HAP-1 (cell line): ENCODE data around the gene DENND1B.
"Not testable (repeated sequence)": the region's sequence is repeated elsewhere in the genome, so short reads cannot be mapped to it uniquely, and the experiment has no call there.

Experiments
- DNase-seq, 2 experiments: peaks; one replicate each; pipeline ENCODE4 v3.0.0-alpha.2; 2016 to 2020; ENCODE audit warnings: low spot score in 2 of 2
- H3K27me3 ChIP-seq: fragments of 250-450 bp; sonication (Bioruptor Pico); 2 replicates; pipeline ENCODE4 v1.5.1; 2020; ENCODE audit warnings: low read depth, mild to moderate bottlenecking, moderate library complexity
- H3K36me3 ChIP-seq: fragments of 250-450 bp; sonication (Bioruptor Pico); replicated peaks from 2 replicates; pipeline ENCODE4 v1.5.1; 2020; ENCODE audit warnings: mild to moderate bottlenecking
- H3K4me1 ChIP-seq: fragments of 250-450 bp; sonication (Bioruptor Pico); 2 replicates; pipeline ENCODE4 v1.5.1; 2020; ENCODE audit warnings: mild to moderate bottlenecking
- H3K4me3 ChIP-seq: fragments of 250-450 bp; sonication (Bioruptor Pico); 2 replicates; pipeline ENCODE4 v1.5.1; 2020; ENCODE audit warnings: mild to moderate bottlenecking, moderate library complexity
- H3K9me3 ChIP-seq: fragments of 250-450 bp; sonication (Bioruptor Pico); 2 replicates; pipeline ENCODE4 v1.5.1; 2020; ENCODE audit warnings: mild to moderate bottlenecking, moderate library complexity
- in situ Hi-C: fragments of 300-500 bp; cut with MboI; formaldehyde crosslinking; loops from 3 replicates; pipeline ENCODE4 v1.14.3; 2020; ENCODE audit warnings: low sequenced_read_pairs, inconsistent platforms, mixed read lengths

Gene DENND1B

DNA sequence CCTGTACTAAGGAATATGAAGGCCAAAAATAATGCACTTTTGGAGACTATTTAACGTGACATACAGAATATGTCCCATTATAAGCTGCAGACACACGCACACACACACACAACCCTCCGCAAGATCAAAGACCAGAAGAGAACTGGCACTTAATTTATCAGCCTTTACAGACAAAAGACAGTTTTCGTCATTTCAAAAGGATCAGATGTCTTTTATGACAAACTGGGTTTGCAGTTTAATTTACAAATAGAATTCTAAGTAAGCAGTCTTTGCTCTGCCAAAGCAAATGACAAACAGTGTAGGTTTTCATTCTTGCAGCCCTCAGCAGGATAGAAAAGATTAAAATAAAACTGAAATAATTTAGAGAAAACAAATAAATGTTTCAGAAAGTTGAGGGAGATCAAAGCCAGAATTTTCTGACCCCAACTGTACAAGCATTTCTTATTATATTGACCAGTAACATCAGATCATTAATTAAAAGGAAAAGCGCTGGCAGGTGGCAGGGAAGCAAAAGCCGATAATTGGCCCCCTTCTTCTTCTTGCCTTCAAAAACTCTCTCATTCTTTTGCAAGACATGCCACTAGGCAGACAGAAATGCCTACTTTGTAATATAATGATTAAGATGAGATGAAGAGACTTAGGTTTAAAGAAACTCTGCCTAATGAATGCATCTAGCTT lies 169.0 kb downstream of the DENND1B start:
- H3K9me3 ChIP-seq = no peaks in the 10 kb centered on the region
- DNase-seq = no peak
- in situ Hi-C loops = no loop called here
- no peaks in the 10 kb centered on the region for H3K27me3 ChIP-seq
- no peak overlapping the region for H3K4me3 ChIP-seq
- no peaks in the 10 kb centered on the region; the same call in 1 of the 2 replicates for H3K4me1 ChIP-seq
- H3K36me3 ChIP-seq = no peaks in the 10 kb centered on the region

DNA sequence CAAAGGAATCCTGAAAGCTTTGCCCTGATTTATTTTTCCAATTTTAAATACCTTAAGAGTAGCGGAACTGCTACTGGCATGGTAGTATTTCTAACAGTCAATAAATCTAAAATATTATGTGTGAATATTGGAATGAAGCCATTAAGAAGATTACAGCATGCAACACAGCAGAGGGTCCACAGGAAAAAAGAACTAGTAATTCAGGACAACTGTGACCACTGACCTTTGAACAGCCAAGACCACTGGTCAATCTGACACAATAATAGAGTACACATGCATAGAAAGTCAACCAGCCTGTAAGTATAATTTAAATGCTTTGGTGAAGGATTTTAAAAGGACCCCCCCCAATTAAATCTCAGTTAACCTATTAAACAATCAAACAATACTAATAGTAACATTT lies 171.0 kb downstream of the DENND1B start:
- no peak overlapping the region for H3K4me3 ChIP-seq
- no peaks in the 10 kb centered on the region for H3K36me3 ChIP-seq
- H3K27me3 ChIP-seq = no peaks in the 10 kb centered on the region
- H3K9me3 ChIP-seq = no peaks in the 10 kb centered on the region
- in situ Hi-C loops = no loop called here
- no peak for DNase-seq
- peaks cover 5% of the 10 kb centered on the region for H3K4me1 ChIP-seq

DNA sequence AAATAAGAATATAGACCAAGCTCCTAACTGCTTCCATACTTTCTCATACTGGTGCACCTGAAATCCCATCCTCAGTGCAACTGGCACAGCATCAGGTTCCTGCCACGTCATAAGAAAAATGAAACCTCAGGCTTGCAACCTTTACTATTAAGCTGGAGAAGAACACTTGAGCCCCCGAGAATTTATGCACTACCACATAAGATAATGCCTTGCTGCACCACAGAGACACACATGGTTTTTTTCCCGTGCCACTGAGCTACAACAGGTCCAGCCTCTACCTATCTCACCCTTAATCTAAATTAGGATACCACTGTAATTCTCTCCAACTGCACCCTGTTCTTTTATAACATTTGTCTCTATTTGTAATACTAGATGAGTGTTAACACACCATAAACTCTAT lies 174.5 kb downstream of the DENND1B start:
- in situ Hi-C loops = no loop called here
- H3K4me3 ChIP-seq = no peak overlapping the region

DNA sequence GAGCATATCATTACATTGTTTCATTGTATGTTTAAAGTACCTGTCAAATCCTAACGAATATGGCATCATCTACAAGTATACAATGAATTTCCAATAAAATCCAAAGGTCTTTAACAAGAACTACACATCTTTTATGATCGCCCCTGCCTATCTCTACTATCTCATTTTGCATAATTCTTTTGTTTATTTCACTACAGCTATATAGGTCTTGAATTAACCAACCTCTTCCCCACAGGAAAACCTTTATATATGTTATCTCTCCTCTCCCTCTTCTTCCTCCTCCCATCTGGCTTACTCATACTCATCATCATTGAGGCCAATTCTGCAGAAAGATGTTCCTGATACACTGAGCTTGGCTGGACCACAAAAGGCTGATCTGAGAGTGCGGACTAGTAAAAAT lies 175.5 kb downstream of the DENND1B start:
- in situ Hi-C loops = no loop called here
- H3K36me3 ChIP-seq = no peaks in the 10 kb centered on the region
- DNase-seq = no peak
- no peaks in the 10 kb centered on the region for H3K27me3 ChIP-seq
- H3K9me3 ChIP-seq = no peaks in the 10 kb centered on the region
- peaks cover 24% of the 10 kb centered on the region for H3K4me1 ChIP-seq
- H3K4me3 ChIP-seq = no peak overlapping the region

More for the DNA sequence above, 174.5 kb downstream of the DENND1B start:
- peaks cover 18% of the 10 kb centered on the region for H3K4me1 ChIP-seq
- no peaks in the 10 kb centered on the region for H3K9me3 ChIP-seq
- H3K36me3 ChIP-seq = no peaks in the 10 kb centered on the region
- DNase-seq = no peak
- H3K27me3 ChIP-seq = no peaks in the 10 kb centered on the region

GRCh38 chr1:197598935-197599334 lies 176.3 kb downstream of the DENND1B start:
- H3K36me3 ChIP-seq = no peaks in the 10 kb centered on the region
- DNase-seq = peak in 1 of 2 experiments; percentile 84
- H3K4me1 ChIP-seq = peaks cover 24% of the 10 kb centered on the region
- H3K27me3 ChIP-seq = no peaks in the 10 kb centered on the region
- H3K4me3 ChIP-seq = no peak overlapping the region
- H3K9me3 ChIP-seq = no peaks in the 10 kb centered on the region
- in situ Hi-C loops = no loop called here

DNA sequence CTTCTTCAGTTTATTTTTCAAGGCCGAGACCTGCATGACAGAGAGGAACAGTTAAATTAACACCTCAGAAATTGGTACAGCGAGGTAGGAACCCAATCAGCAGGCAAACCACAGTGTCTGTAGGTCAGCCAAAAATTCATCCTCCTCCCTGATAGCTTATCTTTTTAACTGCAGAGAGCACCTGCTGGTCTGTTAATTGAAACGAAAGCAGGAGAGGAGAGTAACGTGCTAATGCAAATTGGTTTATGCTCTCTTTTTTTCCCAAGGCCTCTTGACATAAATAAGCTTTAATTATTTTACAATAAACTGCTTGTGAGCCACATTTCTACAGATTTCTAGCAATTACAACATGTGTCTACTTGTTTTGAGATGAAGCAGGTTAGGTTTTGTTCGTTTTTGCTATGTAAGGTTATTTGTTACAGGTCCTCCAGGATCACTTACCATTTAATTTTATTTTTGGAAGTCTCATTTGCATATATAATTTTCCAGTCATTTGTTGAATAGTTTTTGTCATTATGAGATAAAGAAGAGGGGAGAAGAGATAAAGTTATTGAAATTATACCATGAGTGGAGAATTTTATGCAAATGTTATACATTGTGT lies 179.9 kb downstream of the DENND1B start:
- no peak for DNase-seq
- Histone ChIP-seq H3K36me3 (no peaks in the 10 kb centered on the region), H3K4me1 (peaks cover 24% of the 10 kb centered on the region), H3K9me3 (no peaks in the 10 kb centered on the region), H3K4me3 (no peak overlapping the region), H3K27me3 (no peaks in the 10 kb centered on the region)
- in situ Hi-C loops = no loop called here

DNA sequence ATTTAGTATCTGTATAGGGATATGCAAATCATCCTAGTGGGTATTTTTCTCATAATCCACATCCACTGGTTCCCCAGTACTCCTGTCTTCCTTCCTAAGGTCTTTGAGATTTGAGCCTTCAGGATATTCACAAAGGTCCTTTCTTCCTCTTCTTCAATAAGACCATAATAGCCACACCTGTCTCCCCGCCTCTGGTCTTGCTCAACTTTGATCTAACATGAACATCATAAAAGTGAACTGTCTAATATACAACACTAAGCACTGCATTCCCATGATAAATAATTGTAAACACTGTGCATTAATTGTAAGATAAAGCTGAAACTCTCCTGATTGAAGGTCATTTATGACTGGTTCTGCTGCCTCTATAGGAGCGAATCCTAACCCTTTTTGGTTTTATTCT lies 184.6 kb downstream of the DENND1B start:
- no peaks in the 10 kb centered on the region for H3K36me3 ChIP-seq
- no peak overlapping the region for H3K4me3 ChIP-seq
- H3K4me1 ChIP-seq = peaks cover 6% of the 10 kb centered on the region
- H3K9me3 ChIP-seq = no peaks in the 10 kb centered on the region
- H3K27me3 ChIP-seq = no peaks in the 10 kb centered on the region
- in situ Hi-C loops = no loop called here
- DNase-seq = no peak

GRCh38 chr1:197585809-197586208 lies 189.5 kb downstream of the DENND1B start:
- no peak for DNase-seq
- in situ Hi-C loops = no loop called here

GRCh38 chr1:197577580-197577979 lies 197.7 kb downstream of the DENND1B start:
- Histone ChIP-seq H3K4me1 (no peaks in the 10 kb centered on the region), H3K4me3 (no peak overlapping the region), H3K27me3 (no peaks in the 10 kb centered on the region), H3K36me3 (no peaks in the 10 kb centered on the region), H3K9me3 (no peaks in the 10 kb centered on the region)
- DNase-seq = no peak
- in situ Hi-C loops = no loop called here

More at GRCh38 chr1:197585809-197586208, 189.5 kb downstream of the DENND1B start:
- Histone ChIP-seq H3K27me3 (no peaks in the 10 kb centered on the region), H3K4me3 (no peak overlapping the region), H3K4me1 (no peaks in the 10 kb centered on the region), H3K9me3 (no peaks in the 10 kb centered on the region), H3K36me3 (no peaks in the 10 kb centered on the region)

DNA sequence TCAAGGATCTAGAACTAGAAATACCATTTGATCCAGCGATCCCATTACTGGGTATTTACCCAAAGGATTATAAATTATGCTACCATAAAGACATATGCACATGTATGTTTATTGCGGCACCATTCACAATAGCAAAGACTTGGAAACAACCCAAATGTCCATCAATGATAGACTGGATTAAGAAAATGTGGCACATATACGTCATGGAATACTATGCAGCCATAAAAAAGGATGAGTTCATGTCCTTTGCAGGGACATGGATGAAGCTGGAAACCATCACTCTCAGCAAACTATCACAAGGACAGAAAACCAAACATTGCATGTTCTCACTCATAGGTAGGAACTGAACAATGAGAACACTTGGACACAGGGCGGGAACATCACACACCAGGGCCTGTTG lies 199.7 kb downstream of the DENND1B start:
- H3K4me1 ChIP-seq, H3K9me3 ChIP-seq, in situ Hi-C loops, DNase-seq, H3K36me3 ChIP-seq, H3K4me3 ChIP-seq, H3K27me3 ChIP-seq: not testable (repeated sequence)

- Histone ChIP-seq H3K4me1 (no peaks in the 10 kb centered on the region), H3K4me3 (no peak overlapping the region), H3K9me3 (no peaks in the 10 kb centered on the region), H3K36me3 (no peaks in the 10 kb centered on the region), H3K27me3 (no peaks in the 10 kb centered on the region)
- in situ Hi-C loops = no loop called here
- DNase-seq = no peak
Measured at GRCh38 chr1:197572169-197572568, 203.1 kb downstream of the DENND1B start.

GRCh38 chr1:197567442-197567841 lies 207.8 kb downstream of the DENND1B start:
- no peaks in the 10 kb centered on the region for H3K9me3 ChIP-seq
- DNase-seq = no peak
- no peaks in the 10 kb centered on the region for H3K27me3 ChIP-seq
- H3K4me1 ChIP-seq = no peaks in the 10 kb centered on the region
- no peak overlapping the region for H3K4me3 ChIP-seq
- in situ Hi-C loops = no loop called here
- H3K36me3 ChIP-seq = no peaks in the 10 kb centered on the region

GRCh38 chr1:197561041-197561440 lies 214.2 kb downstream of the DENND1B start:
- DNase-seq = no peak
- Histone ChIP-seq H3K36me3 (no peaks in the 10 kb centered on the region), H3K27me3 (no peaks in the 10 kb centered on the region), H3K4me1 (no peaks in the 10 kb centered on the region), H3K4me3 (no peak overlapping the region), H3K9me3 (no peaks in the 10 kb centered on the region)
- in situ Hi-C loops = no loop called here

DNA sequence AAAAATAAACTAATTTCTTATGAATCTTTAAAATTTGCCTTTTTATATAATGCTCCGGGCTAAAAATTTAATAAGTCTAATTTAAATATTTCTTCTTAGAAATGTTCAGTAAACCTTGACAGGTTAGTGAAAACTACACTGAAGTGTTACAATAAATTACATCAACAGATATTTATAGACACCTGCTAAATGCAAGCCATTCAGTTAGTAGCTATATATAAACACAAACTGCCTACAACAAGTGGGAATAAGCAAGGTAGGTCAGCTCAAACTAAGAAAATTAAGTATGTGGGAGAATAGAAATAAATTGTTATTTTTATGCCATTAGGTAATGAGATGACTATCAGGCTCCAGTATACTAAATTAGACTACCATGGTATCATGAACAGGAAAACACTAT lies 215.6 kb downstream of the DENND1B start:
- Histone ChIP-seq H3K4me3 (no peak overlapping the region), H3K36me3 (no peaks in the 10 kb centered on the region), H3K27me3 (no peaks in the 10 kb centered on the region), H3K4me1 (no peaks in the 10 kb centered on the region), H3K9me3 (no peaks in the 10 kb centered on the region)
- DNase-seq = no peak
- in situ Hi-C loops = no loop called here

- DNase-seq = no peak
- no peaks in the 10 kb centered on the region for H3K36me3 ChIP-seq
- in situ Hi-C loops = no loop called here
- no peaks in the 10 kb centered on the region for H3K9me3 ChIP-seq
- H3K4me1 ChIP-seq = no peaks in the 10 kb centered on the region
- no peaks in the 10 kb centered on the region for H3K27me3 ChIP-seq
- no peak overlapping the region for H3K4me3 ChIP-seq
Measured at GRCh38 chr1:197559244-197559643, 216.0 kb downstream of the DENND1B start.
